Thoracic aorta (tissue), 2 donors: ENCODE data around the gene C3orf22. TPM values are rescaled to one million over a fixed set of nuclear protein-coding genes. Genes with fewer than 3 reads are reported as not detected.

Source experiments
- ATAC-seq: fragments of 150-250 bp; one replicate; pipeline ENCODE4 v1.8.0; 2017; ENCODE audit warnings: low read depth; ENCODE audit not compliant: insufficient number of reproducible peaks, low FRiP score
- DNase-seq: peaks from one replicate; pipeline ENCODE4 v3.0.0-alpha.2; 2020; ENCODE audit warnings: low spot score
- H3K27ac ChIP-seq, 2 donors: fragments of 200-600 bp; sonication (generic); 1 replicate in 1 of 2; 2 replicates in 1 of 2; pipeline ENCODE4 v1.5.1; 2016; ENCODE audit warnings: mild to moderate bottlenecking in 2 of 2, moderate library complexity in 2 of 2
- H3K27me3 ChIP-seq: fragments of 200-600 bp; sonication (generic); replicated peaks from 2 replicates; pipeline ENCODE4 v1.6.0; 2016; ENCODE audit warnings: mild to moderate bottlenecking; ENCODE audit not compliant: insufficient read depth
- H3K36me3 ChIP-seq: fragments of 200-600 bp; sonication (generic); one replicate; pipeline ENCODE4 v1.5.1; 2016
- H3K4me1 ChIP-seq, 2 donors: fragments of 200-600 bp; sonication (generic); 1 replicate in 1 of 2; 2 replicates in 1 of 2; pipeline versions ENCODE4 v1.5.1 to v1.6.0; 2016; ENCODE audit warnings: low read depth in 2 of 2, mild to moderate bottlenecking in 1 of 2; ENCODE audit not compliant: control insufficient read depth in 1 of 2
- H3K4me3 ChIP-seq: fragments of 200-600 bp; sonication (generic); 2 replicates; pipeline ENCODE4 v1.5.1; 2016; ENCODE audit warnings: mild to moderate bottlenecking
- H3K9me3 ChIP-seq: fragments of 200-600 bp; sonication (generic); 2 replicates; pipeline ENCODE4 v1.5.1; 2016
- CTCF ChIP-seq: fragments of 200-600 bp; sonication (generic); IDR thresholded peaks from one replicate; pipeline ENCODE4 v1.5.1; 2019; ENCODE audit warnings: antibody characterized with exemption
- total RNA-seq, 2 donors: library from RNA; depleted of rRNA; stranded (reverse); fragments of >200 nt; gene quantifications; one replicate each; pipeline versions ENCODE4 v1.1.0 to v1.2.3, GENCODE V29; 2016

C3orf22 gene
- total RNA-seq, 2 donors from 2014 or later, result not detected

GRCh38 chr3:126548556-126549466, 9.9 kb downstream of the C3orf22 start:
- no peak for TF ChIP-seq CTCF
- no peaks in the 10 kb centered on the region for H3K27me3 ChIP-seq
- DNase-seq (no peak), ATAC-seq (no peak)
- no peaks in the 10 kb centered on the region for H3K4me1 ChIP-seq
- no peaks in the 10 kb centered on the region for H3K9me3 ChIP-seq
- no peaks in the 10 kb centered on the region for H3K36me3 ChIP-seq
- H3K4me3 ChIP-seq, result no peak overlapping the region
- H3K27ac ChIP-seq, result no peak overlapping the region

GRCh38 chr3:126547721-126548120, 11.0 kb downstream of the C3orf22 start:
- no peak for DNase-seq
- Histone ChIP-seq H3K36me3 (no peaks in the 10 kb centered on the region), H3K27ac (no peak overlapping the region), H3K27me3 (no peaks in the 10 kb centered on the region), H3K9me3 (no peaks in the 10 kb centered on the region), H3K4me1 (no peaks in the 10 kb centered on the region), H3K4me3 (no peak overlapping the region)
- no peak for TF ChIP-seq CTCF
- no peak for ATAC-seq

GRCh38 chr3:126546549-126547239, 12.0 kb downstream of the C3orf22 start:
- DNase-seq, result no peak
- H3K4me3 ChIP-seq, result no peak overlapping the region
- no peak for TF ChIP-seq CTCF
- ATAC-seq, result no peak
- no peak overlapping the region for H3K27ac ChIP-seq
- H3K9me3 ChIP-seq, result no peaks in the 10 kb centered on the region
- H3K36me3 ChIP-seq, result no peaks in the 10 kb centered on the region
- peaks cover 0 to 9% of the 10 kb centered on the region in 2 donors for H3K4me1 ChIP-seq
- no peaks in the 10 kb centered on the region for H3K27me3 ChIP-seq

- ATAC-seq (no peak), DNase-seq (no peak)
- Histone ChIP-seq H3K4me1 (peaks cover 0 to 11% of the 10 kb centered on the region in 2 donors), H3K27ac (no peak overlapping the region), H3K9me3 (no peaks in the 10 kb centered on the region), H3K4me3 (no peak overlapping the region), H3K36me3 (no peaks in the 10 kb centered on the region), H3K27me3 (no peaks in the 10 kb centered on the region)
- no peak for TF ChIP-seq CTCF
These were observed 12.7 kb downstream of the C3orf22 start for GRCh38 chr3:126546013-126546412.

GRCh38 chr3:126545544-126545943, 13.2 kb downstream of the C3orf22 start:
- TF ChIP-seq CTCF, result no peak
- ATAC-seq (no peak), DNase-seq (no peak)
- Histone ChIP-seq H3K9me3 (no peaks in the 10 kb centered on the region), H3K27me3 (no peaks in the 10 kb centered on the region), H3K4me3 (no peak overlapping the region), H3K4me1 (peaks cover 3 to 16% of the 10 kb centered on the region in 2 donors), H3K36me3 (no peaks in the 10 kb centered on the region), H3K27ac (no peak overlapping the region)
